Suprapubic skin (tissue), 3 donors: ENCODE results near the gene BPIFB4.

Experiments used
- EP300 ChIP-seq: sonication (generic); formaldehyde crosslinking; IDR thresholded peaks from one replicate; pipeline ENCODE4 v1.6.1; 2017; ENCODE audit warnings: antibody characterized with exemption
- POLR2A ChIP-seq, 2 donors: fragments of 450-650 bp; IDR thresholded peaks; one replicate each; pipeline ENCODE4 v1.6.1; 2017; ENCODE audit warnings: antibody characterized with exemption in 2 of 2, mild to moderate bottlenecking in 2 of 2, moderate library complexity in 2 of 2
- TF ChIP-seq, protein P1 (sequence below), 2 donors: fragments of 200-600 bp in 1 of 2; fragments of 450-650 bp in 1 of 2; sonication (generic) in 1 of 2; IDR thresholded peaks; one replicate each; pipeline ENCODE4 v1.5.1; 2016 to 2019; ENCODE audit warnings: antibody characterized with exemption in 2 of 2, mild to moderate bottlenecking in 1 of 2, moderate library complexity in 1 of 2

DNA sequence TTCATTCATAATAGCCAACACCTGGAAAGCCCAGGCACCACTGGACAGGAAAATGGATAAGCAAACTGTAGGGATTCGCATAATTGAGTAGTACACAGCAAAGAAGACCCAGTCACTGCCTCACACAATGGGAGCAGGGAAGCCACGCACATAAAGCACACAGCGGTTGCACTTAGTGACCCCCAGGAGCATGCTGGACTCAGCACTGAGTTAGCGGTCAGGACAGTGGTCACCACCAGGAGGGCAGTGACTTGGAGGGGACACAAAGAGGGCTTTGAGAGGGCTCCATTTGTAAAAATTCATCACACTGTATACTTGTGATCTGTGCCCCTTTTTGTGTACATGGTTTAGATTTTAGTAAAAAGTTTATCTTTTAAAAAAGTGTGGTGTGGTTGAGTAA is 28.1 kb upstream of the BPIFB4 start:
- TF ChIP-seq, protein P1, sequence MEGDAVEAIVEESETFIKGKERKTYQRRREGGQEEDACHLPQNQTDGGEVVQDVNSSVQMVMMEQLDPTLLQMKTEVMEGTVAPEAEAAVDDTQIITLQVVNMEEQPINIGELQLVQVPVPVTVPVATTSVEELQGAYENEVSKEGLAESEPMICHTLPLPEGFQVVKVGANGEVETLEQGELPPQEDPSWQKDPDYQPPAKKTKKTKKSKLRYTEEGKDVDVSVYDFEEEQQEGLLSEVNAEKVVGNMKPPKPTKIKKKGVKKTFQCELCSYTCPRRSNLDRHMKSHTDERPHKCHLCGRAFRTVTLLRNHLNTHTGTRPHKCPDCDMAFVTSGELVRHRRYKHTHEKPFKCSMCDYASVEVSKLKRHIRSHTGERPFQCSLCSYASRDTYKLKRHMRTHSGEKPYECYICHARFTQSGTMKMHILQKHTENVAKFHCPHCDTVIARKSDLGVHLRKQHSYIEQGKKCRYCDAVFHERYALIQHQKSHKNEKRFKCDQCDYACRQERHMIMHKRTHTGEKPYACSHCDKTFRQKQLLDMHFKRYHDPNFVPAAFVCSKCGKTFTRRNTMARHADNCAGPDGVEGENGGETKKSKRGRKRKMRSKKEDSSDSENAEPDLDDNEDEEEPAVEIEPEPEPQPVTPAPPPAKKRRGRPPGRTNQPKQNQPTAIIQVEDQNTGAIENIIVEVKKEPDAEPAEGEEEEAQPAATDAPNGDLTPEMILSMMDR (IDR thresholded peaks at IDR 0.05) = no peak
- TF ChIP-seq POLR2A (IDR thresholded peaks at IDR 0.05) = no peak
- TF ChIP-seq EP300 = no peak
